NCI-H2107 treated with DMSO at 0.1 percent for 48 hours (cell line): ENCODE data around the gene TMEM131L.

Experiments used
- DNase-seq: peaks from one replicate; lab custom pipeline; 2025; ENCODE audit not compliant: unreplicated experiment; lab: John Stamatoyannopoulos, UW

TMEM131L gene

DNA sequence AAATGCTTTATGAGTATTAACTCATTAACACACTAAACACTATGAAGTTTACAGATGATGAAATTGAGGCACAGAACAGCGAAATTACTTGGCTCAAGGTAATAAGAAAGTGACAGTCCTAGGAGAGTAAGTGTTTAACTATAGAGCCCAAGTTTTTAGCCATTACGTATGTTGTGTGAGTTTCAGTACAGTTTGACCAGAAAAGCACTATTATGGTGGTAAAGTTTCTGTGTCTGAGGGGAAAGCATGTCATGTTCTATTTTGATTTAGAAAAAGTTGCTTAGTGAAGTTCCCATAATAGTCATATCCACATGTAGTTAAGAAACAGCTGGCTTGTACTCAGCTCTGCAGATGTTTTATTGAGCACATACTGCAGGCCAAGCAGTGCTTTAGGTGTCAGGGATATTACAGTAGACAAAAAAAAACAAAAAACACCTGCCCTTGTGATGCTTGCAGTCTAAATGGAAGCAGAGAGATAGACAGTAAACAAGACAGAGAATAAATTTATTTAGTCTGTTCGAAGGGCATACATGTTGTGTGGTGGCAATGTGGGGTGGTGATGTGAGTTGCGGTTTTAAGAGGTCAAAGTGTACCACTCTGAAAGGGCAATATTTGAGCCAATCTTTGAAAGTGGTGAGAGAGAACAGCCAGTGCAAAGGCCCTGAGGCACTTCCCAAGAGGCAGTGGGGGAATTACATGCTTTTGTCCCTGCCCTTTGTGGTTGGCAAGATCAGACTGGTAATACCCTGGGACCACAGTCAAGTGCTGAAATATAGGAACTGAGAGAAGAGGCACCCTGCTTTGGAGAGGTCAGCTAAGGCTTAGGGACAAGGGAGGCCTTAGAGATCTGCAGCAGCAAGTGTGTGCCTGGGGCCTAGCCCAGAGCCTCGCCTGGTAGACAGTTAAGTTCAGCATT, 6.2 kb downstream of the TMEM131L start:
- no peak for DNase-seq

DNA sequence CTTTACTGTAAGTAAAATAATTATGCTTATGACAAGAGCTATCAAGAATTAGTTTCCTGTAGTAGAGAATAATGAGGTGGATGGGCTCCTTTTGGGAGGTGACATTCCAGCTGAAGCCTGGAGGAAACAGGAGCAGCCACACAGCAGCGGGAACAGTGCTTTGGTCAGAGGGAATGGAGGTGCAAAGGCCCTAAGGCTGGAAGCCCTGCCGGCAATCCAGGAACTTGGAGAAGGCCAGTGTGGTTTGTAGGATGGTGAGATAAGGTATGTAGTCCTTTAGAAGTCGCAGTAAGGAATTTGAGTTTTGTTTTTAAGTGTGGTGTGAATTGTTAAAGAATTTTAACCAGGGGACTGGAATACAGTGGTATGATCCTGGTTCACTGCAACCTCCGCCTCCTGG, 8.1 kb downstream of the TMEM131L start:
- no peak for DNase-seq

- DNase-seq = no peak
These were observed 10.8 kb downstream of the TMEM131L start for GRCh38 chr4:153476829-153477574.

GRCh38 chr4:153479101-153479500, 12.9 kb downstream of the TMEM131L start:
- DNase-seq = no peak

DNA sequence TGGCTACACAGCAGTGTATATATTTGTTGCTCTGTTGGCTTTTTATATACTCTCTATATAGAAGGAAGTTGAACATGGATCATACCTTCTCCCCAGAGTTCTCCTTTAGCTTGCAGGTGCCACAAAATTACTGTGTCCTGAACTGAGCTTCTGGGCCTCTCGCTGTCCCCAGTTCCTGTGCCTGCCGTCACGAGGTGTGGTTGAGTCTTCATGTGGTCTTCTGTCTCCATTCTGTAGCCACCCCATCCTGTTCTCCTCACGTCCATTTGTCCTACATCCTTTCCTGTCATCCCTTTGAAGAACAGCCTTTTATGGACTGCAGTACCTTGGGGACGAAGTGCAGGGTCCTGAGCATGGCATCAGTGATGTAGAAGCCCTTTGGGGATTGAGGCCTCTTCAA, 14.5 kb downstream of the TMEM131L start:
- no peak for DNase-seq

DNA sequence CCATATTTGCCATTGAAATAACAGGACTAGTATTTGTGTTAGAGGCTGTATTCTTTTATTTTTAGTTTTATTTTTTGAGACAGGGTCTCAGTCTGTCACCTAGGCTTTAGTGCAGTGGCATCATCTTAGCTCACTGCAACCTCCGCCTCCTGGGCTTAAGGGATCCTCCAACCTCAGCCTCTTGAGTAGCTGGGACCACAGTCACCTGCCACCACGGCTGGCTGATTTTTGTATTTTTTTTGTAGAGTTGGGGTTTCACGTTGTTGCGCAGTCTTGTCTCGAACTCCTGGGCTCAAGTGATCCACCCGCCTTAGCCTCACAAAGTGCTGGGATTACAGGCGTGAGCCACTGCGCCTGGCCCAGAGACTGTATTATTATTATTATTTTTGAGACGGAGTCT, 15.3 kb downstream of the TMEM131L start:
- DNase-seq = no peak

- DNase-seq = no peak
These were observed 17.6 kb downstream of the TMEM131L start for GRCh38 chr4:153483432-153484418.

DNA sequence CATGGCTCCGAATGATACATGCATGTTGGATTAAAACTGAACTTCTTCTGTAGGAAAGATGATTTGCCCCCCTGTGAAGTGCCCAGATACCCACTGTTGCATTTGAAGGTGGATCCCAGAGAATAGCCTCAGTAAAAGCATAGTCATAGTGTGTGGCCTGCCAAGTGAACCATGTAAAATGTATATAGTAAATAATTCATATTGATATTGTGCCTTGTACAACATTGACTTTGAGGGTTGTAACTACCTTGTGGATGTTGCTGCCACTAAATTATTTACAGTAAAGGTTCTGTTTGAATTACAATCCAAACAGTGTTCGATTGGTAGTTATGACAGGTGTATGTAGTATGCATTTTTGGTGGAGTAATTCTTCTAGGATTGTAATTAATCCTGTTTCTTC, 19.2 kb downstream of the TMEM131L start:
- no peak for DNase-seq

- no peak for DNase-seq
These were observed 19.7 kb downstream of the TMEM131L start for GRCh38 chr4:153485860-153486259.

DNA sequence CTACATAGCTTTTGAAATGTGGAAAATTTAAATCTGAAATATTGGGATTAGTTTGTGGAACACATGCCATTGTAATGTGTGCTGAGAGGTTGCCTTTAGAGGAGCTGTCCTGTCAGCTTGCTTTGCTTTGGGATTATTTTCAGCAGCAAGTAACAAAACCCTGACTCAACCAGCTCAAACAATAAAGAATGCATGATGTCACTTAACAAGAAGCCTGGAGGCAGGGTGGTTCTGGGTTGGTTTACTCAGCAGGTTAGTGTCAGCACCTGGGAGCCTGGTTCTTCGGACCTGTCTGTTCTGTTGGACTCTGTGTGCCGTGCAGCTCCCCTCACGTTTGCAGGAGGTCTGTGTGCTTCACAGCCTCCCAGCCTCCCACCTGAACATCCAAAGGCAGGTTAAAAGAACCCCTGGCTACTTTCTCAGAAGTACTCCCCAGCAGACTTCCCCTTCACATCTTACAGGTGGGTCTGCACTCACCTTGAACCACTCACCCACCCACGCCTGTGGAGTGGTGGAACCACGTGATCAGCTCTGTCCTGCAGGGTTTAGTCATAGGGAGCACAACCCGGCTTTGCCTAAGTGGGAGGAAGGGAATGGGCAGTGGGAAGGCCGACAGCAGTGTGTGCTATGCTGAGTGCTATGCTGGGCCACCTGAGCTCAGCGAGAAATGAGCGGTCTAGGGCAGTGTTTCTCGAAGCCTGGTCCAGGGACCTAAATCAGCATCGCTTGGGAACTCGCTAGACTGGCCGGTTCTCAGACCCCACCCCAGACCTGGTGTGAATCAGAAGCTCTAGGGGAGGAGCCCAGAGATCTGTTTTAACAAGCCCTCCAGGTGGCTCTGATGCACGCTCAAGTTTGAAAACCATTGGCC, 20.4 kb downstream of the TMEM131L start:
- peak; percentile 15 for DNase-seq

- DNase-seq = peak; percentile 43
These were observed 22.1 kb downstream of the TMEM131L start for GRCh38 chr4:153488006-153488891.

DNA sequence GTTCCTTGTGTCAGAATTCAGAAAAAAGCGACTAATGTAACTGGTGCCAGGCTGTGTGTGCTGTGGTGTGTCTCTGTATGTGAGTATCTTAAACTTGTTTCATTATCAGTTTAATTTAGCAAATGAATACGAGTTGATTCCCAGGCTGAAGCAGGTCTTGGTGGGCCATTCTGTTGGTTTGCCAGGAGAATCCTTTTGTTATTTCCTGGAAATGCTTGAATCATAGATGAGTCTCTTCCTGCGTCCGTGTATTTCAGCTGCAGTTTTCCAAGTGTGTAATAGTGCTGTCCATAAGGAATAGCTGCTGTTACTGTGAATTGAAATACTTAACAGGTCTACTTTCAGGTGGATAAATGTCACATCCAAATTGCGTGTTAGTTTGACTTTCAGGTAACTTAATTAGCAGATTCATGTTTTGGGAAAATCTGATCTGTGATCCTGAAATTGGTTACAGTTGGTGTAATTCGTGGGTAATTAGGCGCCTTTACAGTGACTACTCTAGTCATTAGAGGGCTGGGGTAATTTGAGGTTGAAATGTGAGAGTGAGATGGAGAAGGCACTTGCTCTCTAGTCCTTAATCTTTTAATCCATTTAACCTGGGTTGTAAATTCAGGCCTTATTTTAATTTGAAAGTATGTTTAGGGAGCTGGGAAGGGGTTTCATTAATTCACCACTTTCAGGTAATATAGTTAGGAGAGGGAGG, 23.8 kb downstream of the TMEM131L start:
- peak; percentile 23 for DNase-seq

- no peak for DNase-seq
These were observed 24.9 kb downstream of the TMEM131L start for GRCh38 chr4:153490985-153491483.

DNA sequence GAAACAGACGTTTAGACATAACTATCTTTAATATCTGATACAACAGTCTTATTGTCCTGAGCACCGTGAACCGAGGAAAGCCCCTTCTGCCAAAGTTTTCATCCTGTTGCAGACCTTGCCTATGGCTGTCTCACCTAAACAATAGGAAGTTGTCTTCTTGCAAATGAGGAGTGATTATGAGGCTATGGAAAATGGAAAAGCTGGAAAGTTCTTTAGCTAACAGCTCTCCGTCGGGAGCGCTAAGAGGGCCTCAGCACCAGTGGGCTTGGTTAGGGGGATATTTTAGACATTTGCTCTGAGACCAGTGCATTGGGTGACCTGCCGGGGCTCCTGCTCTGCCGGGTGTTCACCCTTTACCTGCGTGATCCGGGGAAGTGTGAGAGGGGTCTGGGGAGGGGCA, 28.4 kb downstream of the TMEM131L start:
- no peak for DNase-seq

- DNase-seq = no peak
These were observed 29.5 kb downstream of the TMEM131L start for GRCh38 chr4:153495480-153496193.

DNA sequence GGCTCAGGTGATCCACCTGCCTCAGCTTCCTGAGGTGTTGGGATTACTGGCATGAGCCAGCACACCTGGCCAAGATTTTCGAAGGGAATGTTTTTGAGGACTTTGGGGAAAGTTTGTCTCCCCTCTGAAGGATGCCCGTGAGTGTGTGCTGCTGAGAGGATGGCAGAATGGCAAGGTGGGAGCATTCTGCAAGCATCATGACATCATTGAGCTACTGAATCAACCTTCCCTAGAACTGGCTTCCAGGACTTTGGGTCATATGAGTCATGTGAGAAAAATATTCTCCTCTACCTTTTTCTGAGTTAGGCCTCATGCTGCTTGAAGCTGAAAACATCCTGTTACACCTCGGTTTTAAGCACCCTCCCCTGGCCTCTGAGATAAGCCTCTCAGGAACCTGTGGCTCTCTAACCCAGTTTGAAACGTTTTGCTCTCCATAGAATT, 31.0 kb downstream of the TMEM131L start:
- DNase-seq = no peak
